ENCODE measurements around the gene NUP98.
"Not testable (repeated sequence)": the region's sequence is repeated elsewhere in the genome, so short reads cannot be mapped to it uniquely, and the experiment has no call there.

Gene NUP98

GRCh38 chr11:3825473-3826154 lies 28.3 kb upstream of the NUP98 start:
- no peak for DNase-seq

- DNase-seq = peak; percentile 83
Observed at GRCh38 chr11:3824714-3825472, 27.5 kb upstream of the NUP98 start.

GRCh38 chr11:3823762-3824506 lies 26.6 kb upstream of the NUP98 start:
- DNase-seq = no peak

- no peak for DNase-seq
Observed at GRCh38 chr11:3823303-3823702, 25.9 kb upstream of the NUP98 start.

- no peak for DNase-seq
Observed at GRCh38 chr11:3822312-3822711, 25.0 kb upstream of the NUP98 start.

GRCh38 chr11:3820971-3821370 lies 23.6 kb upstream of the NUP98 start:
- no peak for DNase-seq

GRCh38 chr11:3817181-3817800 lies 19.9 kb upstream of the NUP98 start:
- no peak for DNase-seq

GRCh38 chr11:3816673-3817072 lies 19.3 kb upstream of the NUP98 start:
- DNase-seq = no peak

- no peak for DNase-seq
Observed at GRCh38 chr11:3815845-3816244, 18.5 kb upstream of the NUP98 start.

- DNase-seq = not testable (repeated sequence)
Observed at GRCh38 chr11:3814832-3815231, 17.5 kb upstream of the NUP98 start.

- DNase-seq = no peak
Observed at GRCh38 chr11:3810951-3811350, 13.6 kb upstream of the NUP98 start.

- no peak for DNase-seq
Observed at GRCh38 chr11:3810446-3810845, 13.1 kb upstream of the NUP98 start.

- DNase-seq = no peak
Observed at GRCh38 chr11:3809624-3809928, 12.2 kb upstream of the NUP98 start.

GRCh38 chr11:3808861-3809623 lies 11.7 kb upstream of the NUP98 start:
- DNase-seq = peak; percentile 47

- DNase-seq = peak; percentile 60
Observed at GRCh38 chr11:3807909-3808860, 10.8 kb upstream of the NUP98 start, which contains the start of gene PGAP2. TSS of gene PGAP2 (plus strand) at chr11:3808560. CDS start at chr11:3811260, 2,700 bp downstream.

- DNase-seq = no peak
Observed at GRCh38 chr11:3803726-3804495, 6.6 kb upstream of the NUP98 start.

- no peak for DNase-seq
Observed at GRCh38 chr11:3802011-3802790, 4.8 kb upstream of the NUP98 start.

GRCh38 chr11:3799873-3800272 lies 2.5 kb upstream of the NUP98 start:
- no peak for DNase-seq

GRCh38 chr11:3799143-3799542 lies 1.8 kb upstream of the NUP98 start:
- no peak for DNase-seq
